SK-MEL-5 (cell line): ENCODE measurements around the gene SLAMF1. TPM values are rescaled to one million over a fixed set of nuclear protein-coding genes. Genes with fewer than 3 reads are reported as not detected.
"Not testable (repeated sequence)": the region's sequence is repeated elsewhere in the genome, so short reads cannot be mapped to it uniquely, and the experiment has no call there.

Experiments
- DNase-seq: peaks from one replicate; pipeline ENCODE4 v3.0.0-alpha.2; 2016; ENCODE audit warnings: low read depth, low spot score
- in situ Hi-C: cut with HindIII; loops from 2 replicates; pipeline ENCODE4 v1.10.0; 2016; ENCODE audit warnings: low sequenced_read_pairs, high pct_unique_total_duplicates, low pct_unique_long_range_greater_than_20kb
- polyA plus RNA-seq, 2 experiments: library from polyadenylated mRNA; depleted of rRNA; stranded (reverse); fragments of >200 nt; gene quantifications; 2 replicates each; pipeline ENCODE4 v1.2.3, GENCODE V29; 2015
- total RNA-seq: library from RNA; depleted of rRNA; stranded (reverse); fragments of >200 nt; shearing (Covaris generic); gene quantifications from 2 replicates; pipeline ENCODE4 v1.2.3, GENCODE V29; 2014; rRNA removed

Gene SLAMF1
- not detected in 2 replicates for total RNA-seq
- 0.02 TPM in 1 of 2 replicates, not detected in the other for polyA plus RNA-seq (2015; cell fraction: cytosol; rRNA removed)
- 0.20 TPM in 1 of 2 replicates, not detected in the other for polyA plus RNA-seq (2015; cell fraction: nucleus; rRNA removed)

- DNase-seq: no peak
- in situ Hi-C loops: no loop called here
Measured at GRCh38 chr1:160646711-160647328, at the start of gene SLAMF1. Gene SLAMF1, minus strand, starts transcription at chr1:160647044. Its CDS starts 99 bp downstream, at chr1:160646945.

- in situ Hi-C loops: not testable (repeated sequence)
- DNase-seq: peak; percentile 65
Measured at GRCh38 chr1:160692390-160692789, 45.5 kb upstream of the SLAMF1 start.

GRCh38 chr1:160685266-160685665, 38.4 kb upstream of the SLAMF1 start:
- no peak for DNase-seq
- in situ Hi-C loops: no loop called here

- in situ Hi-C loops: no loop called here
- no peak for DNase-seq
Measured at GRCh38 chr1:160682983-160683865, 36.4 kb upstream of the SLAMF1 start.

- in situ Hi-C loops: no loop called here
Measured at GRCh38 chr1:160681891-160682140, 35.0 kb upstream of the SLAMF1 start.

GRCh38 chr1:160681066-160681890, 34.4 kb upstream of the SLAMF1 start:
- in situ Hi-C loops: no loop called here
- DNase-seq: peak; percentile 96

More at GRCh38 chr1:160681891-160682140, 35.0 kb upstream of the SLAMF1 start:
- no peak for DNase-seq

- in situ Hi-C loops: no loop called here
- DNase-seq: no peak
Measured at GRCh38 chr1:160680399-160680798, 33.6 kb upstream of the SLAMF1 start.

- in situ Hi-C loops: no loop called here
- DNase-seq: no peak
Measured at GRCh38 chr1:160679893-160680292, 33.0 kb upstream of the SLAMF1 start.

- in situ Hi-C loops: no loop called here
- DNase-seq: no peak
Measured at GRCh38 chr1:160676869-160677597, 30.2 kb upstream of the SLAMF1 start.

- in situ Hi-C loops: no loop called here
- DNase-seq: peak; percentile 84
Measured at GRCh38 chr1:160675641-160676410, 29.0 kb upstream of the SLAMF1 start.

- DNase-seq: no peak
- in situ Hi-C loops: no loop called here
Measured at GRCh38 chr1:160674415-160674814, 27.6 kb upstream of the SLAMF1 start.

GRCh38 chr1:160672789-160673695, 26.2 kb upstream of the SLAMF1 start:
- in situ Hi-C loops: no loop called here
- no peak for DNase-seq

- no peak for DNase-seq
- in situ Hi-C loops: no loop called here
Measured at GRCh38 chr1:160671603-160672517, 25.0 kb upstream of the SLAMF1 start.

- in situ Hi-C loops: no loop called here
- no peak for DNase-seq
Measured at GRCh38 chr1:160670701-160671100, 23.9 kb upstream of the SLAMF1 start.

GRCh38 chr1:160669802-160670201, 23.0 kb upstream of the SLAMF1 start:
- in situ Hi-C loops: no loop called here
- DNase-seq: no peak
